IPS-20b (cell line): ENCODE results near the gene RAD51.

Source experiments
- H3K27ac ChIP-seq: one replicate; pipeline ENCODE4 v1.5.1; 2013; ENCODE audit warnings: low read length
- H3K27me3 ChIP-seq: 2 replicates; pipeline ENCODE4 v1.6.1; 2013; ENCODE audit warnings: mild to moderate bottlenecking, low read length, inconsistent platforms; ENCODE audit not compliant: insufficient read depth
- H3K36me3 ChIP-seq: 2 replicates; pipeline ENCODE4 v1.6.1; 2013; ENCODE audit warnings: low read depth, mild to moderate bottlenecking, inconsistent platforms, low read length, moderate library complexity; ENCODE audit not compliant: insufficient read depth
- H3K4me1 ChIP-seq: 2 replicates; pipeline ENCODE4 v1.6.1; 2013; ENCODE audit warnings: mild to moderate bottlenecking, control low read depth, inconsistent platforms, low read length, moderate library complexity; ENCODE audit not compliant: insufficient read depth
- H3K4me3 ChIP-seq: 2 replicates; pipeline ENCODE4 v1.5.1; 2013; ENCODE audit warnings: mild to moderate bottlenecking, low read length, inconsistent platforms
- H3K9ac ChIP-seq: 2 replicates; pipeline ENCODE4 v1.6.1; 2013; ENCODE audit warnings: low read depth, mild to moderate bottlenecking, inconsistent platforms, low read length, moderate library complexity
- H3K9me3 ChIP-seq: 2 replicates; pipeline ENCODE4 v1.6.1; 2013; ENCODE audit warnings: mild to moderate bottlenecking, low read depth, low read length, inconsistent platforms; ENCODE audit not compliant: insufficient read depth

RAD51 gene

DNA sequence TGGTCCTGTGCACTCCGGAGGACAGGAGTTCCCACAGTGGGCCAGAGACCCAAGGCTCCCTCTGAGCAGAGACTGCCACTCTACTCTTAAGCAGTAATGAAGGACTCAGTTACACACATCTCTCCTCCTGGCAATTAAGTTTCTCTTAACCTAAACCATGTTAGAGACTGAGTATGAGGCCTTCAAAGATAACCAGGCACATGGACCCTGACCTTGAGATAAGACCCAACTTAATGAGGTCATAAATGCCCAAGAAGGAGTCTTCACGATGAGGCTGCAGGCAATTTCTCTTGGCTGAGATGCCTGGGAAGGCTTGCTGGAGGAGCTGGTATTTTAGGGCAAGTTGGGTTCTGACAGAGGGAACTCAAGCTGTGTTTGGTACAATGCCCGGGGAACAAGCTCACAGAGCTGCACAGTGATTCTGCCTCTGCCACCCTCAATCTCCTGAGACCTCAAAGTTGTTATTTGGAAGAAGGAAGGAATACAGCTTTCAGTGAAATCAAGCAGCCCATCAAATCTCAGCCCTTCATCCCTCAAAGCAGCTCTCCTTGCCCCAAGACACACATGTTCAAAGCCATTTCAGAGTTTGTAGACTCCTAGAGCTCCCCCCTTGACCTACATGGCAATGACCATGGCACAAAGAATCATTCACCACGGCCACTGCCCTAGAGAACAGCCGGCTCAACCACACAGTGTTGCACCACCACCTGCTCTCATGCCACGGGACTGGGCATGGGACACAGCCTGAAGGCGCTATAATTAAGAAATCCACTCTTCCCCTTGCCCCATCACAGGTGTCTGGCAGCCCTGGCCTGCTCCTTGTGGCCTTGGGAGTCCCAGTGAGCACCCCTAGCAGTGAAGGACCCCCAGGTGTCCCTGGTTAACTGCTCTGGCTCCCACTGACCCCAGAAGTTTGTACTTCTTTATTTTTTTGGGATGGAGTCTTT is 53.0 kb downstream of the RAD51 start:
- no peaks in the 10 kb centered on the region for H3K9me3 ChIP-seq
- H3K4me1 ChIP-seq = no peaks in the 10 kb centered on the region
- H3K27ac ChIP-seq = no peak overlapping the region
- no peaks in the 10 kb centered on the region for H3K27me3 ChIP-seq
- H3K9ac ChIP-seq = no peak overlapping the region
- H3K4me3 ChIP-seq = no peak overlapping the region
- H3K36me3 ChIP-seq = peaks cover 30% of the 10 kb centered on the region; the same call in 1 of the 2 replicates

DNA sequence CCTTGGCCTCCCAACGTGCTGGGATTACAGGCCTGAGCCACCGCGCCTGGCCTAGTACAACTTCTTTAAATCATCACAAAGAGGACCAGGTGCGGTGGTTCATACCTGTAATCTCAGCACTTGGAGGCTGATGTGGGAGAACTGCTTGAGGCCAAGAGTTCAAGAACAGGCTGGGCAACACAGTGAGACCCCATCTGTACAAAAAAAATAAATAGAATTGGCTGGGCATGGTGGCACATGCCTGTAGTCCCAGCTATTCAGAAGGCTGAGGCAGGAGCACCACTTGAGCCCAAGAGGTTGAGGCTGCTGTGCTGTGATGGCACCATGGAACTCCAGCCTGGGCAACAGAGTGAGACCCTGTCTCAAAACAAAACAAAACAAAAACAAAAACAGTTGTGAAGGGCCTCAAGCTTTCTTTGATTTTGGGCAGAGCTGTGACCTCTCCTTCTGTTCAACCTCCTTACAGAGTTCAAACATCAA is 54.2 kb downstream of the RAD51 start:
- Histone ChIP-seq H3K36me3 (peaks cover 20% of the 10 kb centered on the region; the same call in 1 of the 2 replicates), H3K9me3 (no peaks in the 10 kb centered on the region)

DNA sequence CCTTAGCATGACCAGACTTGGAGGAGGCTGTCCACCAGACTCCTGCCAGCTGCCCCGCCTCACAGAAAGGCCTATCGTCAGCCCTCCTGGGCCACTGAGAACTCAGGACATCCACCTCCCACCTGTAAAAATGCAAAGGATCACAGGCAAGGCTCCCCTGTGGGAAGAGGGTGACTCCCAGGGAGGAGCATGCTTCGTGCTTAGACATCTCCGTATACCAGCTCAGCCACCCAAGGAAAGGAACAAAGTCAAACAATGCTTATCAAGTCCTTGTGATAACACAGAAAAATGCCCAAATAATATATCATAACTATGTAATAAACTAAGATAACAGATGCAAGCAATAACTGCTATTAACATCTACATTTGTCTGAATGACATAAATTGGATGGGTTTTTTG is 55.9 kb downstream of the RAD51 start:
- Histone ChIP-seq H3K9ac (no peak overlapping the region), H3K36me3 (peaks cover 14% of the 10 kb centered on the region; the same call in 1 of the 2 replicates), H3K27me3 (no peaks in the 10 kb centered on the region), H3K27ac (no peak overlapping the region), H3K4me3 (no peak overlapping the region), H3K9me3 (no peaks in the 10 kb centered on the region), H3K4me1 (no peaks in the 10 kb centered on the region; the same call in 1 of the 2 replicates)

More for the DNA sequence above, 54.2 kb downstream of the RAD51 start:
- Histone ChIP-seq H3K4me1 (no peaks in the 10 kb centered on the region), H3K9ac (no peak overlapping the region), H3K4me3 (no peak overlapping the region), H3K27me3 (no peaks in the 10 kb centered on the region), H3K27ac (no peak overlapping the region)

- Histone ChIP-seq H3K27me3 (no peaks in the 10 kb centered on the region), H3K9me3 (no peaks in the 10 kb centered on the region), H3K9ac (no peak overlapping the region), H3K27ac (no peak overlapping the region), H3K36me3 (peaks cover 14% of the 10 kb centered on the region; the same call in 1 of the 2 replicates), H3K4me1 (no peaks in the 10 kb centered on the region; the same call in 1 of the 2 replicates), H3K4me3 (no peak overlapping the region)
Measured at GRCh38 chr15:40751745-40752144, 56.8 kb downstream of the RAD51 start.

DNA sequence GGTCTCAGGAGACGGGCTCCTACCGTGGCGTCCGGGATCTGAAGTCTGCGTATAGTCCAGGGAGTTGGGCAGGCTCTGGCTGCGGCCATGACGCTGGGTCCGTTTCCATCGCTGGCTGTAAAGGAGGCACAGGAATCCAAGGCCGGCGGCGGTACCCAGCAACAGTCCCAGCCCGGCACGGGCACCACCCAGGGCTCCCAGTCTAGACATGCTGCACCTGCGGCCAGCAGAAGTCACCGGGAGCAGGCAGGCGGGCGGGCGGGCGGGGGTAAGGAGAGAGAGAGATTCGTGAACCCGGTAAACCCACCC is 59.6 kb downstream of the RAD51 start:
- no peaks in the 10 kb centered on the region; the same call in 1 of the 2 replicates for H3K4me1 ChIP-seq
- H3K27ac ChIP-seq = no peak overlapping the region
- H3K27me3 ChIP-seq = no peaks in the 10 kb centered on the region
- H3K9ac ChIP-seq = peak overlapping the region; percentile 97; the same call in 1 of the 2 replicates
- H3K36me3 ChIP-seq = peaks cover 14% of the 10 kb centered on the region; the same call in 1 of the 2 replicates
- H3K9me3 ChIP-seq = no peaks in the 10 kb centered on the region
- peak overlapping the region; percentile 86 for H3K4me3 ChIP-seq

DNA sequence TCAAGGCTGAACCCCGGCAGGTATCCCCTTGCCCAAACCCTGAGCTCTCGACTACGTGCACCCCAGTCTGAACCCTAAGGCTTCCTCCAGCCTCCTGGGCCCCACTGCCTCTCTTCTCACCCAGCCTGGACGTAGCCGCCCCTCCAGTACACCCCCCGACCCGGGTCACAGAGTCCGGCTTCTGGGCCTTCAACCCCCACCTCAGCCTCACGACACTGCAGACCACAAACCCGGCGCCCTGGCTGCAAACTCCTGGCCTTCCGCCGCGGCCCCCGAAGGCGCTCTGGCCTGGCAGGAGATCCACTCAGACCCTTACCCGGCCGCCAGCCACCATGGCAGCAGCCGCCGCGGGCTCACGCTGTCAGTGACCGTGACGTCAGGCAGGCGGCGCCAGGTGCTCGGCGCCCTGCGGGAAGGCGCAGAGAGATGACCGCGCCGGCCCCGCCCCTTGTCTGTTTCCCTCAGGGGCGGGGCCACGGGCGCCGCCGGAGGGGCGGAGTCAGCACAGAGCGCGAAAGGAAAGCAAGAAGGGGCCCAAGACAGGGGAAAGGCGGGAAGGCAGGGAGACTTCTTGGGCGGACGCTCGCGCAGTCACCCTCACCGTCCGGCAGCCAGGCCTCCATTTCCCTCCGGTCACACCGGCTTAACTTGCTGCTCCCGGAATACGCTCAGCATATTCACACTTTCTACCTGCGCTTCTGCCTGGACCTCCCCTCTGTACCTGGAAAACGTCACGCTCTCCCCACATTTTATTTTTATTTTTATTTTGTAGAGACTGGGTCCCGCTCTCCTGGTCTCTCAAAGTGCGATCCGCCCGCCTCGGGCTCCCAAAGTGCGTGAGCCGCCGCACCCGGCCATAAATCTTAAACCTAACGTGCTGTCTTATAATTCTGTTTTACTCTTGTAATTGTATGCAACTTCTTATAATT is 60.2 kb downstream of the RAD51 start, which contains the start of gene RMDN3:
Gene RMDN3, minus strand, starts transcription at position 372 of the 929 bp plus-strand sequence. CDS start 471 bp downstream, outside the sequence.
- peak within 1 kb of the TSS; percentile 73 for H3K27ac ChIP-seq
- H3K9me3 ChIP-seq = no peaks in the 10 kb centered on the region
- H3K36me3 ChIP-seq = peaks cover 14% of the 10 kb centered on the region; the same call in 1 of the 2 replicates
- peak within 1 kb of the TSS; percentile 86 for H3K4me3 ChIP-seq
- no peaks in the 10 kb centered on the region; the same call in 1 of the 2 replicates for H3K4me1 ChIP-seq
- H3K9ac ChIP-seq = peak within 1 kb of the TSS; percentile 97
- H3K27me3 ChIP-seq = no peaks in the 10 kb centered on the region

DNA sequence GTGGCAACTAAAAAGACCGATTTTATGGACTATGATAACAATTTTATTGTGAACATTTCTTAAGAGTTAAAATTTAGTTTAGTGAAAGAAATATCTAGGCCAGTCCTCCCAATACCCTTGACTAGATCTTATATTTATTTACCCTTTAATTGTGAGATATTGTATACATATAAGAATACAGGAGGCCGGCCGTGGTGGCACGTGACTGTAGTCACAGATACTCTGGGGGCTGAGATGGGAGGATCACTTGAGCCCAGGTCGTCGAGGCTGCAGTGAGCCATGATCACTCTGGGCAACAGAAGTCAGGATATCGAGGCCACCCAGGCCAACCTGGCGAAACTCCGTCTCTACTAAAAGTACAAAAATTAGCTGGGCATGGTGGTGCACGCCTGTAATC is 60.8 kb downstream of the RAD51 start:
- H3K36me3 ChIP-seq = peaks cover 9% of the 10 kb centered on the region; the same call in 1 of the 2 replicates
- H3K4me3 ChIP-seq = peak overlapping the region; percentile 86; the same call in 1 of the 2 replicates
- H3K4me1 ChIP-seq = no peaks in the 10 kb centered on the region; the same call in 1 of the 2 replicates
- H3K9ac ChIP-seq = peak overlapping the region; percentile 97; the same call in 1 of the 2 replicates
- H3K9me3 ChIP-seq = no peaks in the 10 kb centered on the region
- H3K27ac ChIP-seq = peak overlapping the region; percentile 73
- H3K27me3 ChIP-seq = no peaks in the 10 kb centered on the region

DNA sequence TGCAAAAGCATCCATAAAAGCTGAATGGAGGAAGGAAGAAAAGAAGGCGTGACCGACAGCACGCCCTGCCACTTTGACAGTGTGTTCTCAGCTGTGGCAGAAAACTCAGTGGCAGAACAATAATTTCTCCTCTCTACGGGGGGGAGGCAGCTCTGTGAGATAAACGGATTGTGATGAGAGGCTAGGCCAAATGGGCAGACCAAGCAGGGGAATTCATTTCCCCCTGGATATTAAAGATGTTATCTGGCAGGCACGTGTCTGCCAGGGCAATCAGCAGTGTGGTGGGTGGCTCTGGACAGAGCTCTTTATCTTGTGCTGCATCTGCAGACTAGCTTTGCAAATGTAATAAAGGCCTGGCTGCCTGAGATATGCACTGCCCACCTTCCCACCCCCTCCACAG is 62.0 kb downstream of the RAD51 start:
- Histone ChIP-seq H3K27me3 (no peaks in the 10 kb centered on the region), H3K9me3 (no peaks in the 10 kb centered on the region), H3K36me3 (no peaks in the 10 kb centered on the region), H3K27ac (no peak overlapping the region), H3K4me1 (no peaks in the 10 kb centered on the region; the same call in 1 of the 2 replicates), H3K9ac (no peak overlapping the region), H3K4me3 (no peak overlapping the region)

GRCh38 chr15:40759961-40760360 is 65.0 kb downstream of the RAD51 start:
- no peaks in the 10 kb centered on the region for H3K36me3 ChIP-seq
- H3K27me3 ChIP-seq = peaks cover 23% of the 10 kb centered on the region
- H3K9me3 ChIP-seq = no peaks in the 10 kb centered on the region
- no peak overlapping the region for H3K27ac ChIP-seq
- H3K9ac ChIP-seq = no peak overlapping the region
- H3K4me1 ChIP-seq = peaks cover 2% of the 10 kb centered on the region; the same call in 1 of the 2 replicates
- no peak overlapping the region for H3K4me3 ChIP-seq

DNA sequence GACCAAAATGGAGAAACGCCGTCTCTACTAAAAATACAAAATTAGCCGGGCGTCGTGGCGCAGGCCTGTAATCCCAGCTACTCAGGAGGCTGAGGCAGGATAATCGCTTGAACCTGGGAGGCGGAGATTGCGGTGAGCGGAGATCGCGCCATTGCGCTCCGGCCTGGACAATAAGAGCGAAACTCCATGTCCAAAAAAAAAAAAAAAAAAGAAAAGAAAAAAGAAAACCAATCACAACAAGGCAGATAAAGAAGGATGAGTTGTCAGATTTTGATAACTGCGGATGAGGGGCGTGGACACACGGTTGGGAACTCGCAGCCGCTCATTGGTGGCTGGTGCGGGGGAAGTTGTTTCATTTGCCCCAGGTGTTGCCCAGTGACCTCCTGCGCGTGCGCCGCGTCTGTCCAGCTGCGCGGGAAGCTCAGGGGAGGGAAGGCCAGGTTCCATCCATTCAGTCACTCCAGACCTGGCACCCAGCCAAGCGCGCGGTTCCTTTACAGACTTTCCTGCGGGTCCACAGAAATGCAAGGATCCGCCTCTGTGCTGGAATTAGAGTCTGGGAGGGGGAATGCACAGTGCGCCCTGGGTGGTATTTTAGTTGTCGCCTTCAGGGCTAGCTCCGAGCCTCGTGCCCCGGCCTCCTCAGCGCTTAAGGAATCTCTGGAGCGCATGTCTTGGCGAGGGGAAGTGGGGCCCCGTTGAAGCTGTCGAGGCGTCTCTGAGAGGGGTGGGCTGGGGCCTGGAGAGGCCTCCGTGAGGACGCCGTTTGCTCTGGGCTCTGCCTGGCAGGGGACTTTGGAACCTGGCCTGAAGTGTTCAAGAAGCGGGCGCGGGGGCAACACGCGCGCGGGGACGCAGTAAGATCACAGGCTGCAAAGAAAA is 68.2 kb downstream of the RAD51 start:
- H3K4me3 ChIP-seq = peak overlapping the region; percentile 74
- peaks cover 17% of the 10 kb centered on the region for H3K4me1 ChIP-seq
- H3K9me3 ChIP-seq = no peaks in the 10 kb centered on the region
- 0 out of 2 replicates have a peak, but pooled peaks cover 1% of the 10 kb centered on the region for H3K36me3 ChIP-seq
- H3K27ac ChIP-seq = no peak overlapping the region
- peak overlapping the region; percentile 72; the same call in 1 of the 2 replicates for H3K9ac ChIP-seq
- peaks cover 24% of the 10 kb centered on the region for H3K27me3 ChIP-seq
